HepG2 (cell line): ENCODE data around the gene USP2. TPM values are rescaled to one million over a fixed set of nuclear protein-coding genes. Genes with fewer than 3 reads are reported as not detected.
A peak's percentile ranks its signal among the peaks of the same experiment; 100 is the strongest.

Experiments used
- ARID4A ChIP-seq: sonication (generic); formaldehyde crosslinking; IDR thresholded peaks from 2 replicates; pipeline ENCODE4 v1.5.0; 2020; ENCODE audit warnings: mild to moderate bottlenecking, missing genetic modification reagents, borderline replicate concordance
- EHMT2 ChIP-seq: fragments of 200-600 bp; sonication (generic); IDR thresholded peaks from 2 replicates; pipeline ENCODE4 v1.7.0; 2017; ENCODE audit warnings: antibody characterized with exemption, low read depth, low read length, borderline replicate concordance
- EP300 ChIP-seq, 3 experiments: sonication (generic) in 1 of 3; formaldehyde crosslinking in 1 of 3; IDR thresholded peaks; 2 replicates each; pipeline versions ENCODE4 v1.5.1 to v1.6.1; 2011 to 2020; ENCODE audit warnings: low read depth in 2 of 3, low read length in 2 of 3, borderline replicate concordance in 1 of 3, improper control_type of control experiment in 1 of 3, mild to moderate bottlenecking in 1 of 3, missing genetic modification reagents in 1 of 3, moderate library complexity in 1 of 3
- GATAD1 ChIP-seq: IDR thresholded peaks from 2 replicates; pipeline ENCODE4 v1.6.1; 2016; ENCODE audit warnings: missing genetic modification reagents, missing compliant biosample characterization
- HMG20A ChIP-seq: IDR thresholded peaks from 2 replicates; pipeline ENCODE4 v1.6.1; 2016; ENCODE audit warnings: borderline replicate concordance
- HNRNPK ChIP-seq: fragments of 200-400 bp; formaldehyde crosslinking; IDR thresholded peaks from 2 replicates; pipeline ENCODE4 v1.6.1; 2018; ENCODE audit warnings: low read length, low read depth, moderate library complexity, mild to moderate bottlenecking; ENCODE audit not compliant: poor library complexity, severe bottlenecking
- IRF2 ChIP-seq: IDR thresholded peaks from 2 replicates; pipeline ENCODE4 v1.6.1; 2018; ENCODE audit warnings: missing genetic modification reagents, missing compliant biosample characterization
- MAF1 ChIP-seq: sonication (generic); formaldehyde crosslinking; IDR thresholded peaks from 2 replicates; pipeline ENCODE4 v1.5.0; 2020; ENCODE audit warnings: missing genetic modification reagents, borderline replicate concordance
- RXRB ChIP-seq: IDR thresholded peaks from 2 replicates; pipeline ENCODE4 v1.6.1; 2016; ENCODE audit warnings: borderline replicate concordance, missing genetic modification reagents, missing compliant biosample characterization
- TBL1XR1 ChIP-seq: fragments of 150-350 bp; IDR thresholded peaks from 2 replicates; pipeline ENCODE4 v1.6.1; 2014; ENCODE audit warnings: borderline replicate concordance, low read length; ENCODE audit not compliant: partially characterized antibody
- ZBTB39 ChIP-seq: sonication (generic); formaldehyde crosslinking; IDR thresholded peaks from 2 replicates; pipeline ENCODE4 v1.5.0; 2020; ENCODE audit warnings: missing genetic modification reagents
- ZEB1 ChIP-seq: IDR thresholded peaks from 2 replicates; pipeline ENCODE4 v1.6.1; 2012; ENCODE audit warnings: mild to moderate bottlenecking, low read depth, inconsistent platforms; ENCODE audit not compliant: insufficient replicate concordance
- ZNF124 ChIP-seq: sonication (generic); formaldehyde crosslinking; IDR thresholded peaks from 2 replicates; pipeline ENCODE4 v1.4.0; 2020; ENCODE audit warnings: missing genetic modification reagents
- ZNF160 ChIP-seq: sonication (generic); formaldehyde crosslinking; IDR thresholded peaks from 2 replicates; pipeline ENCODE4 v1.8.0; 2022; ENCODE audit warnings: mild to moderate bottlenecking, inconsistent platforms, missing genetic modification reagents
- ZNF281 ChIP-seq: sonication (generic); formaldehyde crosslinking; IDR thresholded peaks from 2 replicates; pipeline ENCODE4 v1.4.0; 2020; ENCODE audit warnings: missing genetic modification reagents, borderline replicate concordance
- ZUFSP ChIP-seq: sonication (generic); formaldehyde crosslinking; IDR thresholded peaks from 2 replicates; pipeline ENCODE4 v1.9.0; 2021; ENCODE audit warnings: missing genetic modification reagents, mild to moderate bottlenecking, borderline replicate concordance
- polyA plus RNA-seq, 8 experiments: library from polyadenylated mRNA; depleted of rRNA in 3 of 8; stranded (reverse) in 7 of 8; unstranded in 1 of 8; fragments of >200 nt; fragmentation: Illumina TruSeq in 4 of 8; extraction: Trizol in 4 of 8; gene quantifications; 2 replicates each; pipeline versions ENCODE4 v1.2.1 to v1.2.3, GENCODE V29; 2011 to 2016; ENCODE audit warnings: low read depth in 4 of 8, missing spikeins in 1 of 8, mixed read lengths in 1 of 8; ENCODE audit not compliant: insufficient read depth in 1 of 8
- total RNA-seq, 5 experiments: library from RNA; depleted of rRNA; stranded (reverse); fragments of >200 nt; fragmentation: Illumina TruSeq; extraction: Trizol; gene quantifications; 2 replicates each; pipeline ENCODE4 v1.2.3, GENCODE V29; 2016; ENCODE audit warnings: low read depth in 1 of 5

Gene USP2
- total and polyA plus RNA-seq, 2 of the 13 experiments (the other 11 are each of a cell fraction or from before 2014, with no cell fraction given): 2.5 to 6.0 TPM

- TF ChIP-seq HNRNPK (no peak), EHMT2 (no peak), ZNF124 (CRISPR knock-in tag) (no peak), ZBTB39 (CRISPR knock-in tag) (0 out of 2 replicates have a peak, but pooled peaks have one; percentile 38), MAF1 (no peak), ZNF160 (no peak), GATAD1 (no peak), RXRB (no peak), ARID4A (CRISPR knock-in tag) (peak; percentile 21; the same call in 1 of the 2 replicates), ZEB1 (no peak), ZNF281 (CRISPR knock-in tag) (0 out of 2 replicates have a peak, but pooled peaks have one; percentile 12), ZUFSP (CRISPR knock-in tag) (no peak), TBL1XR1 (no peak), IRF2 (CRISPR knock-in tag) (no peak), HMG20A (CRISPR knock-in tag) (no peak), EP300 (IDR thresholded peaks at IDR 0.05; ENCODE audit: low read depth in 2 of 2, low read length in 2 of 2) (no peak), EP300 (CRISPR knock-in tag; IDR thresholded peaks at IDR 0.05; ENCODE audit: borderline replicate concordance) (no peak)
These were observed 64.5 kb downstream of the USP2 start, which contains the start of gene MCAM (continued) for GRCh38 chr11:119316729-119317591.
